HG02678 (cell line): Measurements from ENCODE around the gene INHBE.
"Not testable (repeated sequence)": the region's sequence is repeated elsewhere in the genome, so short reads cannot be mapped to it uniquely, and the experiment has no call there.

ENCODE experiments used
- ATAC-seq: cut with Tn5 transposase; IDR thresholded peaks from one replicate; pipeline ENCODE4 v1.9.1; 2021; ENCODE audit warnings: mild to moderate bottlenecking, moderate library complexity; ENCODE audit not compliant: unreplicated experiment

INHBE gene

GRCh38 chr12:57439762-57440266 is 15.3 kb upstream of the INHBE start:
- ATAC-seq, result no peak

GRCh38 chr12:57441393-57441792 is 13.7 kb upstream of the INHBE start:
- not testable (repeated sequence) for ATAC-seq

GRCh38 chr12:57441846-57442427 is 13.2 kb upstream of the INHBE start:
- no peak for ATAC-seq

GRCh38 chr12:57444337-57444736 is 10.8 kb upstream of the INHBE start:
- ATAC-seq, result not testable (repeated sequence)

DNA sequence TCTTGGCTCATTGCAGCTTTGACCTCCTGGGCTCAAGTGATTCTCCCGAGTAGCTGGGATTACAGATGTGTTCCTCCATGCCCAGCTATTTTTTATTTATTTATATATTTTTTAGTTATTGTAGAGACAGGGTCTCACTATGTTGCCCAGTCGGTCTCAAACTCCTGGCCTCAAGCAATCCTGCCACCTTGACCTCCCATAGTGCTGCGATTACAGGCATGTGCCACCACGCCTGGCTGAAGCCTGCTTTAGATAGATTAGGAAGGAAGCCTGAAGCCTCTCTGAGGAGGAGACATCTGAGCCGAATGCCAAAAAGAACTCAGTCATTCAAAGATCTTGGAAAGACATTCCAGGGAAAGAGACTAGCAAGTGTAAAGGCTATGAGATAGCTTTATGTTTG is 10.4 kb upstream of the INHBE start:
- no peak for ATAC-seq

DNA sequence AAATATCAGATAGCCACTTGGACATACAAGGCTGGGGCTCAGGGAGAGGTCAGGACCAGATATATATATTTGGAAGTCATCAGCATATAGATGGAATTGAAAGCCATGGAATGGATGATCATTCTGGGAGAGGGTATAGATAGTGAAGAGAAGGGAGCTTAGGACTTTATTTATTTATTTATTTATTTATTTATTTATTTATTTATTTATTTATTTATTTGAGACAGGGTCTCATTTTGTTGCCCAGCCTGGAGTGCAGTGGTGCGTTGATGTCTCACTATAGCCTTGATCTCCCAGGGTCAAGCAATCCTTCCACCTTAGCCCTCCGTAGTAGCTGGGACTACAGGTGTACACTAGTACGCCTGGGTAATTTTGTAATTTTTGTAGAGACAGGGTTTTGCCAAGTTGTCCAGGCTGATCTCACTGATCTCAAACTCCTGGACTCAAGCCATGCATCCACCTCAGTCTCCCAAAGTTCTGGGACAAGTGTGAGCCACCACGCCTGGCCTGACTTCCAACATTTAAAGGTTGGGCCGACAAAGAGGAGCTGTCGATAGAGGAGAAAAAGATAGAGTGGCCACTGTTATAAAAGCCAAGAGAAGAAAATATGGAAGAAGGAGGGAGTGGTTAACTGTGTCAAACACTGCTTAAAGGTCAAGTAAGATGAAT is 8.7 kb upstream of the INHBE start:
- no peak for ATAC-seq

DNA sequence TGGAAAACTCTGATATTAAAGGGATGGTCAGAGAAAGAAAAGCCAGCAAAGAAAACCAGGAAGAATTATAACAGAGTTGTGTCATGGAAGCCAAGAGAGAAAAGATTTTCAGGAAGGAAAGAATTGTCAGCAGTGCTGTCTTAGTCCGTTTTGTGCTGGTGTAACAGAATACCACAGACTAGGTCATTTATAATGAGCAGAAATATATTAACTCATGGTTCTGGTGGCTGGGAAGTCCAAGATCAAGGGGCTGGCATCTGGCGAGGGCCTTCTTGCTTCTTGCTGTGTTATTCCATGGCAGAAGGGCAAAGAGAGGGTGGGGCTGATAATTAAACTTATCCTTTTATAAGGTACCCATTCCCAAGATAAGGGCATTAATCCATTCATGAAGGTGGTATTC is 6.4 kb upstream of the INHBE start:
- ATAC-seq, result no peak

DNA sequence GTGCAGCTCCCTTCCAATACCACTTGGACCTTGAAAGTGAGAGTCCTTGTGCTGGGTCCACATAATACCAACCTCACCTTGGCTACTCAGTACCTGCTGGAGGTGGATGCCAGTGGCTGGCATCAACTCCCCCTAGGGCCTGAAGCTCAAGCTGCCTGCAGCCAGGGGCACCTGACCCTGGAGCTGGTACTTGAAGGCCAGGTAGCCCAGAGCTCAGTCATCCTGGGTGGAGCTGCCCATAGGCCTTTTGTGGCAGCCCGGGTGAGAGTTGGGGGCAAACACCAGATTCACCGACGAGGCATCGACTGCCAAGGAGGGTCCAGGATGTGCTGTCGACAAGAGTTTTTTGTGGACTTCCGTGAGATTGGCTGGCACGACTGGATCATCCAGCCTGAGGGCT is 5.7 kb upstream of the INHBE start:
- no peak for ATAC-seq

DNA sequence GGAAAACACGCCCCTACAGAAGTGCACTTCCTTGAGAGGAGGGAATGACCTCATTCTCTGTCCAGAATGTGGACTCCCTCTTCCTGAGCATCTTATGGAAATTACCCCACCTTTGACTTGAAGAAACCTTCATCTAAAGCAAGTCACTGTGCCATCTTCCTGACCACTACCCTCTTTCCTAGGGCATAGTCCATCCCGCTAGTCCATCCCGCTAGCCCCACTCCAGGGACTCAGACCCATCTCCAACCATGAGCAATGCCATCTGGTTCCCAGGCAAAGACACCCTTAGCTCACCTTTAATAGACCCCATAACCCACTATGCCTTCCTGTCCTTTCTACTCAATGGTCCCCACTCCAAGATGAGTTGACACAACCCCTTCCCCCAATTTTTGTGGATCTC is 5.0 kb upstream of the INHBE start:
- no peak for ATAC-seq

GRCh38 chr12:57451233-57451778 is 3.8 kb upstream of the INHBE start:
- ATAC-seq, result no peak

DNA sequence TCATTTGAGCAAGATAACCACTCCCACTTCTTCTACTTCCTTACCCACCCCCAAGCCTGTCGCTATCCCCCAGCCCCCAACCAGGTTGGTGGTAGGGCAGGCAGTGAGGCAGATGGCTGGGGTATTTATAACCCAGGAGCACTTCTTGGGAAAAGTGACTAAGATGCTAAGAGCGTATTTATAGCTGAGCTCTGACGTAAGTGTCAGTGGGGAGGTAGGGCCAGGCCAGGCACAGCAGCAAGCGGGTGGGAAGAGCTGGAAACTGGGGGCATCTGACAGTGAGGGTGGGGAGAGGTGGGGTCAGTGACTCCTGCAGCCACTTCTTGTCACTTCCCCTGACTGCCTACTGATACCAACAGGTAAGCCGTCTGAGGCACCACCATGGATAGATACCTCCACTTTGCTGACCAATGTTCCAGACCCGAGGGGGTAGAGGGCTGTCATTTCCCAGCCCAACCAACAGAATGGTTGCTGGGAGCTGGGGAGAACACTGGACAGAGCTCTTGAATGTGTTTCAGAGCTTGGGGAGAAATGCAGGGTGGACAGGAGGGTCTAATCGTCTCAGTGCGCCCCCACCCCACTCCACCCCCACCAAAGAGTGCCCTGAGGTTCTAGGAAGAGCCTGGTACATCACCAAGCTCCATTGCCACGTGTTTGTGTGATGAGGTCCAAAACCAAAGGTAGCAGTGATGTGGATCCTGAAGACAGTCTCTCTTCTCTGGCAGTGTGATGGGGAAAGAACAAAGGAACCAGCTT is 2.7 kb upstream of the INHBE start:
- ATAC-seq, result no peak

DNA sequence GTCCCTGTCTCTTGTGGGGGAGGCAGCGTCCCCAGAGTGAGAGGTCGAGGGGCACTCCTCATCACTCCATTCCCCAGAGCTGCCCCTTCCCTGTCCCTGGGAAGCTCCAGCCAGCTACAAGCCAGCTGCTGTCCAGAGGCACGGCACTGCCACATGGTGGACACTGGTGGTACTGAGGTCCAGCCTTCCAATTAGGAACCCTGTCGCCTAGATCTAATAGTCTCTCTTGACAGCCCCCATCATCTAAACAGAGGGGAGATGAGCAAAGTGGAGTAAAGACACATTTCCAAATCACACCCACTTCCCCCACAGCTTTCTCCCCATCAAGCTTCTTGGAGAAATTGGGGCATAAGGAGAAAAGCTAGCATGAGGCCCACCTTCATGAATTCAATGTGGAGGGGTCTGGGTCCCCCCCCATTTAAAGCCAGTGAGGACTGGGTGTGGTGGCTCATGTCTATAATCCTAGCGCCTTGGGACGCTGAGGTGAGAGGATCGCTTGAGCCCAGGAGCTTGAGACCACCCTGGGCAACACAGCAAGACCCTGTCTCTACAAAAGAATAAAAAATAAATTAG is 2.1 kb upstream of the INHBE start:
- peak; percentile 56 for ATAC-seq

DNA sequence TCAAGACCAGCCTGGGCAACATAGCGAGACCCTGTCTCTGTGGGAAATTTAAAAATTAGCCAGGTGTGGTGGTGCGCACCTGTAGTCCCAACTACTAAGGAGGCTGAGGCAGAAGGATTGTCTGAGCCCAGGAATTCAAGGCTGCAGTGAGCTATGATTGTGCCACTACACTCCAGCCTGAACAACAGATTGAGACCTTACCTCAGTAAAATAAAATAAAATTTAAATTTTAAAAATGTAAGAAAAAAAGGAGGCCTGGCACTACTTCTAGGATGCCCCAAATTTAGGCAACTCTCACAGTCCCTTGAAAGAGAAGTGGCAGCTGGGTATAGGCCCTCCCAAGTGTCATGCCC is 918 bp upstream of the INHBE start:
- ATAC-seq, result no peak

GRCh38 chr12:57455374-57456144 is 452 bp downstream of the INHBE start:
- no peak for ATAC-seq

DNA sequence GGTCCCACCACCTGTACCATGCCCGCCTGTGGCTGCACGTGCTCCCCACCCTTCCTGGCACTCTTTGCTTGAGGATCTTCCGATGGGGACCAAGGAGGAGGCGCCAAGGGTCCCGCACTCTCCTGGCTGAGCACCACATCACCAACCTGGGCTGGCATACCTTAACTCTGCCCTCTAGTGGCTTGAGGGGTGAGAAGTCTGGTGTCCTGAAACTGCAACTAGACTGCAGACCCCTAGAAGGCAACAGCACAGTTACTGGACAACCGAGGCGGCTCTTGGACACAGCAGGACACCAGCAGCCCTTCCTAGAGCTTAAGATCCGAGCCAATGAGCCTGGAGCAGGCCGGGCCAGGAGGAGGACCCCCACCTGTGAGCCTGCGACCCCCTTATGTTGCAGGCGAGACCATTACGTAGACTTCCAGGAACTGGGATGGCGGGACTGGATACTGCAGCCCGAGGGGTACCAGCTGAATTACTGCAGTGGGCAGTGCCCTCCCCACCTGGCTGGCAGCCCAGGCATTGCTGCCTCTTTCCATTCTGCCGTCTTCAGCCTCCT is 1.1 kb downstream of the INHBE start:
- peak; percentile 32 for ATAC-seq

- ATAC-seq, result no peak
Observed at GRCh38 chr12:57456737-57457490, 1.8 kb downstream of the INHBE start.

GRCh38 chr12:57458665-57459054 is 3.6 kb downstream of the INHBE start:
- no peak for ATAC-seq

GRCh38 chr12:57459055-57459749 is 4.1 kb downstream of the INHBE start:
- ATAC-seq, result peak; percentile 61
